Ovary (tissue), 3 donors: ENCODE results near the gene ANKRD44.

Source experiments
- CTCF ChIP-seq, 3 donors: fragments of 450-650 bp in 2 of 3; fragments of 200-600 bp in 1 of 3; IDR thresholded peaks; one replicate each; pipeline versions ENCODE4 v1.5.1 to v1.8.0; 2016 to 2022; ENCODE audit warnings: antibody characterized with exemption in 3 of 3, mild to moderate bottlenecking in 1 of 3
- EP300 ChIP-seq: sonication (generic); formaldehyde crosslinking; IDR thresholded peaks from one replicate; pipeline ENCODE4 v1.6.1; 2017; ENCODE audit warnings: antibody characterized with exemption
- POLR2A ChIP-seq: fragments of 450-650 bp; IDR thresholded peaks from one replicate; pipeline ENCODE4 v1.6.1; 2017; ENCODE audit warnings: antibody characterized with exemption, mild to moderate bottlenecking, moderate library complexity
- donor health status: DM: no; HTN: no; CAD: no.

GRCh38 chr2:197042739-197043196, 267.8 kb downstream of the ANKRD44 start:
- TF ChIP-seq CTCF (IDR thresholded peaks at IDR 0.05) (no peak), POLR2A (no peak), EP300 (no peak)
